GM13977 (cell line): ENCODE results near the gene SOX13.

Experiments used
- DNase-seq: peaks from one replicate; pipeline ENCODE4 v3.0.0; 2012; ENCODE audit warnings: low spot score
- CTCF ChIP-seq: IDR thresholded peaks from 2 replicates; pipeline ENCODE4 v1.5.1; 2012; ENCODE audit warnings: mild to moderate bottlenecking, control low read depth; ENCODE audit not compliant: insufficient read depth; ENCODE audit errors: extremely low read depth, missing control alignments
- in situ Hi-C: fragments of 300-500 bp; cut with MboI; formaldehyde crosslinking; loops from one replicate; pipeline ENCODE4 v1.12.0; 2022; ENCODE audit warnings: low sequenced_read_pairs, low pct_unique_long_range_greater_than_20kb, mixed read lengths, inconsistent platforms; ENCODE audit not compliant: unreplicated experiment

Gene SOX13

GRCh38 chr1:204145033-204145504, 72.2 kb downstream of the SOX13 start:
- no peak for DNase-seq
- in situ Hi-C loops: no loop called here
- TF ChIP-seq CTCF: no peak

GRCh38 chr1:204146309-204146708, 73.4 kb downstream of the SOX13 start:
- TF ChIP-seq CTCF: no peak
- in situ Hi-C loops: no loop called here
- DNase-seq: no peak

GRCh38 chr1:204146965-204147364, 74.0 kb downstream of the SOX13 start:
- in situ Hi-C loops: no loop called here
- no peak for DNase-seq
- TF ChIP-seq CTCF: no peak

GRCh38 chr1:204147406-204148383, 74.8 kb downstream of the SOX13 start:
- no peak for DNase-seq
- TF ChIP-seq CTCF: no peak
- in situ Hi-C loops: no loop called here

- no peak for DNase-seq
- TF ChIP-seq CTCF: no peak
- in situ Hi-C loops: no loop called here
Measured at GRCh38 chr1:204149107-204149506, 76.2 kb downstream of the SOX13 start.

- no peak for DNase-seq
- TF ChIP-seq CTCF: no peak
- in situ Hi-C loops: loop anchor here (25.0 kb wide), 1 partner anchor 237 kb away; no protein-coding TSS in a partner anchor
Measured at GRCh38 chr1:204149635-204150565, 77.0 kb downstream of the SOX13 start.
